Measurements from ENCODE around the gene ZDHHC8.
"Not testable (repeated sequence)": the region's sequence is repeated elsewhere in the genome, so short reads cannot be mapped to it uniquely, and the experiment has no call there.

The ZDHHC8 gene

GRCh38 chr22:20154602-20155187 lies 23.1 kb downstream of the ZDHHC8 start:
- Histone ChIP-seq H3K27ac (no peak overlapping the region), H3K9ac (ENCODE audit: insufficient read length) (no peak overlapping the region)
- no peak for DNase-seq (ENCODE audit: low read depth, low spot score)

GRCh38 chr22:20155330-20156041 lies 23.9 kb downstream of the ZDHHC8 start:
- TF ChIP-seq FOXP2 (optimal IDR thresholded peaks at IDR 0.05; ENCODE audit: control extremely low read depth, extremely low read length, insufficient read depth) (no peak), POLR2AphosphoS5 (IDR thresholded peaks at IDR 0.05; ENCODE audit: borderline replicate concordance, low read depth, low read length) (no peak), EZH2 (IDR thresholded peaks at IDR 0.05) (no peak)
- H3K27ac ChIP-seq, result no peak overlapping the region
- no peaks in the 10 kb centered on the region for H3K9me3 ChIP-seq (ENCODE audit: low read depth, low read length)
- no peak for DNase-seq (ENCODE audit: low read depth, low spot score)
- no peaks in the 10 kb centered on the region for H3K36me3 ChIP-seq (ENCODE audit: insufficient read depth, low read length)
- H3K4me3 ChIP-seq, result no peak overlapping the region
- no peak overlapping the region for H3K9ac ChIP-seq (ENCODE audit: insufficient read length)

More at GRCh38 chr22:20154602-20155187, 23.1 kb downstream of the ZDHHC8 start:
- TF ChIP-seq FOXP2 (optimal IDR thresholded peaks at IDR 0.05; ENCODE audit: control extremely low read depth, extremely low read length, insufficient read depth) (no peak), POLR2AphosphoS5 (IDR thresholded peaks at IDR 0.05; ENCODE audit: borderline replicate concordance, low read depth, low read length) (no peak), EZH2 (IDR thresholded peaks at IDR 0.05) (no peak)
- Histone ChIP-seq H3K4me3 (no peak overlapping the region), H3K9me3 (ENCODE audit: low read depth, low read length) (no peaks in the 10 kb centered on the region), H3K36me3 (ENCODE audit: insufficient read depth, low read length) (no peaks in the 10 kb centered on the region)

- no peak overlapping the region for H3K4me3 ChIP-seq
- no peak for TF ChIP-seq EZH2 (IDR thresholded peaks at IDR 0.05)
- TF ChIP-seq FOXP2 (optimal IDR thresholded peaks at IDR 0.05; ENCODE audit: control extremely low read depth, extremely low read length, insufficient read depth), result no peak
- no peak for TF ChIP-seq POLR2AphosphoS5 (IDR thresholded peaks at IDR 0.05; ENCODE audit: borderline replicate concordance, low read depth, low read length)
- no peaks in the 10 kb centered on the region for H3K9me3 ChIP-seq (ENCODE audit: low read depth, low read length)
- H3K36me3 ChIP-seq (ENCODE audit: insufficient read depth, low read length), result no peaks in the 10 kb centered on the region
- DNase-seq (ENCODE audit: low read depth, low spot score), result no peak
- no peak overlapping the region for H3K27ac ChIP-seq
- no peak overlapping the region for H3K9ac ChIP-seq (ENCODE audit: insufficient read length)
These were observed 24.4 kb downstream of the ZDHHC8 start for GRCh38 chr22:20156042-20156389.

GRCh38 chr22:20156611-20157429 lies 25.2 kb downstream of the ZDHHC8 start:
- no peak for TF ChIP-seq POLR2AphosphoS5 (IDR thresholded peaks at IDR 0.05; ENCODE audit: borderline replicate concordance, low read depth, low read length)
- no peak for TF ChIP-seq FOXP2 (optimal IDR thresholded peaks at IDR 0.05; ENCODE audit: control extremely low read depth, extremely low read length, insufficient read depth)
- TF ChIP-seq EZH2 (IDR thresholded peaks at IDR 0.05), result no peak
- Histone ChIP-seq H3K4me3 (no peak overlapping the region), H3K36me3 (ENCODE audit: insufficient read depth, low read length) (no peaks in the 10 kb centered on the region), H3K27ac (no peak overlapping the region), H3K9me3 (ENCODE audit: low read depth, low read length) (no peaks in the 10 kb centered on the region), H3K9ac (ENCODE audit: insufficient read length) (no peak overlapping the region)
- peak; percentile 56 for DNase-seq (ENCODE audit: low read depth, low spot score)

GRCh38 chr22:20157430-20158183 lies 26.0 kb downstream of the ZDHHC8 start:
- no peaks in the 10 kb centered on the region for H3K36me3 ChIP-seq (ENCODE audit: insufficient read depth, low read length)
- no peak overlapping the region for H3K9ac ChIP-seq (ENCODE audit: insufficient read length)
- H3K27ac ChIP-seq, result no peak overlapping the region
- no peak for DNase-seq (ENCODE audit: low read depth, low spot score)
- no peak for TF ChIP-seq FOXP2 (optimal IDR thresholded peaks at IDR 0.05; ENCODE audit: control extremely low read depth, extremely low read length, insufficient read depth)
- no peak for TF ChIP-seq POLR2AphosphoS5 (IDR thresholded peaks at IDR 0.05; ENCODE audit: borderline replicate concordance, low read depth, low read length)
- no peak for TF ChIP-seq EZH2 (IDR thresholded peaks at IDR 0.05)
- no peaks in the 10 kb centered on the region for H3K9me3 ChIP-seq (ENCODE audit: low read depth, low read length)
- no peak overlapping the region for H3K4me3 ChIP-seq

- Histone ChIP-seq H3K9me3 (ENCODE audit: low read depth, low read length) (no peaks in the 10 kb centered on the region), H3K27ac (no peak overlapping the region), H3K36me3 (ENCODE audit: insufficient read depth, low read length) (no peaks in the 10 kb centered on the region), H3K9ac (ENCODE audit: insufficient read length) (no peak overlapping the region), H3K4me3 (no peak overlapping the region)
- no peak for TF ChIP-seq EZH2 (IDR thresholded peaks at IDR 0.05)
- no peak for TF ChIP-seq POLR2AphosphoS5 (IDR thresholded peaks at IDR 0.05; ENCODE audit: borderline replicate concordance, low read depth, low read length)
- TF ChIP-seq FOXP2 (optimal IDR thresholded peaks at IDR 0.05; ENCODE audit: control extremely low read depth, extremely low read length, insufficient read depth), result no peak
- no peak for DNase-seq (ENCODE audit: low read depth, low spot score)
These were observed 26.9 kb downstream of the ZDHHC8 start for GRCh38 chr22:20158391-20159036.

GRCh38 chr22:20159076-20159475 lies 27.5 kb downstream of the ZDHHC8 start:
- Histone ChIP-seq H3K4me3 (no peak overlapping the region), H3K36me3 (ENCODE audit: insufficient read depth, low read length) (no peaks in the 10 kb centered on the region), H3K27ac (no peak overlapping the region), H3K9ac (ENCODE audit: insufficient read length) (no peak overlapping the region), H3K9me3 (ENCODE audit: low read depth, low read length) (no peaks in the 10 kb centered on the region)
- TF ChIP-seq POLR2AphosphoS5 (IDR thresholded peaks at IDR 0.05; ENCODE audit: borderline replicate concordance, low read depth, low read length) (no peak), EZH2 (IDR thresholded peaks at IDR 0.05) (no peak), FOXP2 (optimal IDR thresholded peaks at IDR 0.05; ENCODE audit: control extremely low read depth, extremely low read length, insufficient read depth) (no peak)
- no peak for DNase-seq (ENCODE audit: low read depth, low spot score)

- H3K4me3 ChIP-seq; H3K27ac ChIP-seq; H3K9ac ChIP-seq (ENCODE audit: insufficient read length); DNase-seq (ENCODE audit: low read depth, low spot score); H3K36me3 ChIP-seq (ENCODE audit: insufficient read depth, low read length); H3K9me3 ChIP-seq (ENCODE audit: low read depth, low read length): not testable (repeated sequence)
These were observed 27.9 kb downstream of the ZDHHC8 start for GRCh38 chr22:20159531-20159930.

Data from SK-N-MC (cell line).